ENCODE results near the gene UBE2U.

UBE2U gene

GRCh38 chr1:64175639-64176038 is 27.8 kb upstream of the UBE2U start:
- no peak overlapping the region for H3K4me3 ChIP-seq (ENCODE audit: low read depth, low read length)
- no peak for TF ChIP-seq CTCF (IDR thresholded peaks at IDR 0.05; ENCODE audit: borderline replicate concordance, insufficient read depth, low read depth, low read length)

- no peak for TF ChIP-seq CTCF (IDR thresholded peaks at IDR 0.05; ENCODE audit: borderline replicate concordance, insufficient read depth, low read depth, low read length)
- no peak overlapping the region for H3K4me3 ChIP-seq (ENCODE audit: low read depth, low read length)
Measured at GRCh38 chr1:64176659-64177058, 26.8 kb upstream of the UBE2U start.

GRCh38 chr1:64179588-64179987 is 23.8 kb upstream of the UBE2U start:
- no peak overlapping the region for H3K4me3 ChIP-seq (ENCODE audit: low read depth, low read length)
- TF ChIP-seq CTCF (IDR thresholded peaks at IDR 0.05; ENCODE audit: borderline replicate concordance, insufficient read depth, low read depth, low read length) = no peak

- TF ChIP-seq CTCF (IDR thresholded peaks at IDR 0.05; ENCODE audit: borderline replicate concordance, insufficient read depth, low read depth, low read length) = no peak
- H3K4me3 ChIP-seq (ENCODE audit: low read depth, low read length) = no peak overlapping the region
Measured at GRCh38 chr1:64182207-64182606, 21.2 kb upstream of the UBE2U start.

- no peak for TF ChIP-seq CTCF (IDR thresholded peaks at IDR 0.05; ENCODE audit: borderline replicate concordance, insufficient read depth, low read depth, low read length)
- no peak overlapping the region for H3K4me3 ChIP-seq (ENCODE audit: low read depth, low read length)
Measured at GRCh38 chr1:64183395-64184002, 19.9 kb upstream of the UBE2U start.

GRCh38 chr1:64184003-64184440 is 19.4 kb upstream of the UBE2U start:
- no peak overlapping the region for H3K4me3 ChIP-seq (ENCODE audit: low read depth, low read length)
- TF ChIP-seq CTCF (IDR thresholded peaks at IDR 0.05; ENCODE audit: borderline replicate concordance, insufficient read depth, low read depth, low read length) = no peak

- H3K4me3 ChIP-seq (ENCODE audit: low read depth, low read length) = no peak overlapping the region
- no peak for TF ChIP-seq CTCF (IDR thresholded peaks at IDR 0.05; ENCODE audit: borderline replicate concordance, insufficient read depth, low read depth, low read length)
Measured at GRCh38 chr1:64186138-64186897, 17.1 kb upstream of the UBE2U start.
